Brain microvascular endothelial cell (primary cell): ENCODE results near the gene MED31.
"Not testable (repeated sequence)": the region's sequence is repeated elsewhere in the genome, so short reads cannot be mapped to it uniquely, and the experiment has no call there.

ENCODE experiments used
- DNase-seq: peaks from one replicate; pipeline ENCODE4 v3.0.0-alpha.2; 2020
- H3K27ac ChIP-seq: fragments of 250-450 bp; sonication (Bioruptor Pico); 2 replicates; pipeline ENCODE4 v1.5.1; 2020; ENCODE audit warnings: mild to moderate bottlenecking, moderate library complexity
- H3K27me3 ChIP-seq: fragments of 250-450 bp; sonication (Bioruptor Pico); replicated peaks from 2 replicates; pipeline ENCODE4 v1.5.1; 2020; ENCODE audit warnings: mild to moderate bottlenecking
- H3K36me3 ChIP-seq: fragments of 250-450 bp; sonication (Bioruptor Pico); replicated peaks from 2 replicates; pipeline ENCODE4 v1.5.1; 2020; ENCODE audit warnings: mild to moderate bottlenecking
- H3K4me3 ChIP-seq: 2 replicates; pipeline ENCODE4 v1.5.1; 2011; ENCODE audit warnings: low read depth, mild to moderate bottlenecking, control low read depth, low read length, moderate library complexity
- in situ Hi-C: cut with HindIII; loops from 2 replicates; pipeline ENCODE4 v1.10.0; 2017; ENCODE audit warnings: low sequenced_read_pairs, low pct_ligation_motif_present
- TF ChIP-seq, protein P1 (sequence below): IDR thresholded peaks from 2 replicates; pipeline ENCODE4 v1.5.1; 2011; ENCODE audit warnings: low read depth, mild to moderate bottlenecking, moderate library complexity, low read length, control low read depth, inconsistent platforms; ENCODE audit errors: missing control alignments

MED31 gene

DNA sequence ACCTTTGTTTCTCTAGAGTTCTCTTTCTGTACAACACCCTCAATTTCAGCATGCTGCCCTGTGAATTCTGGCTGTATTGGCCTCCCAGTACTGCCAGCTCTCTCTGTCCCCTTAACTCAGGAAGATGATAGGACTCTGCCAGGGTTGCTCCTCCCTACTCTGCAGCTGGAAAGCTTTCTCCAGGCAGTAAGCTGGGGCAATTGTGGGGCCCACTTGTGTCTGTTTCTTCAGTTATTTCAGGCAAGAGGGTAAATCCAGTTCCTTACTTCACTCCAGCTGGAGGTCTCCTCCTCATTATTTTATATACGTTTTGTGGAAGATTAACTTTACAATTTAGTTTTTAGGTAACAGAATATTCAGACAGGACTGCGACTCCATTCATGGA is 10.1 kb upstream of the MED31 start:
- H3K4me3 ChIP-seq: no peak overlapping the region
- H3K36me3 ChIP-seq: no peaks in the 10 kb centered on the region
- no peak overlapping the region for H3K27ac ChIP-seq
- no peak for DNase-seq
- TF ChIP-seq, protein P1, sequence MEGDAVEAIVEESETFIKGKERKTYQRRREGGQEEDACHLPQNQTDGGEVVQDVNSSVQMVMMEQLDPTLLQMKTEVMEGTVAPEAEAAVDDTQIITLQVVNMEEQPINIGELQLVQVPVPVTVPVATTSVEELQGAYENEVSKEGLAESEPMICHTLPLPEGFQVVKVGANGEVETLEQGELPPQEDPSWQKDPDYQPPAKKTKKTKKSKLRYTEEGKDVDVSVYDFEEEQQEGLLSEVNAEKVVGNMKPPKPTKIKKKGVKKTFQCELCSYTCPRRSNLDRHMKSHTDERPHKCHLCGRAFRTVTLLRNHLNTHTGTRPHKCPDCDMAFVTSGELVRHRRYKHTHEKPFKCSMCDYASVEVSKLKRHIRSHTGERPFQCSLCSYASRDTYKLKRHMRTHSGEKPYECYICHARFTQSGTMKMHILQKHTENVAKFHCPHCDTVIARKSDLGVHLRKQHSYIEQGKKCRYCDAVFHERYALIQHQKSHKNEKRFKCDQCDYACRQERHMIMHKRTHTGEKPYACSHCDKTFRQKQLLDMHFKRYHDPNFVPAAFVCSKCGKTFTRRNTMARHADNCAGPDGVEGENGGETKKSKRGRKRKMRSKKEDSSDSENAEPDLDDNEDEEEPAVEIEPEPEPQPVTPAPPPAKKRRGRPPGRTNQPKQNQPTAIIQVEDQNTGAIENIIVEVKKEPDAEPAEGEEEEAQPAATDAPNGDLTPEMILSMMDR: no peak
- peaks cover 10% of the 10 kb centered on the region for H3K27me3 ChIP-seq
- in situ Hi-C loops: no loop called here

DNA sequence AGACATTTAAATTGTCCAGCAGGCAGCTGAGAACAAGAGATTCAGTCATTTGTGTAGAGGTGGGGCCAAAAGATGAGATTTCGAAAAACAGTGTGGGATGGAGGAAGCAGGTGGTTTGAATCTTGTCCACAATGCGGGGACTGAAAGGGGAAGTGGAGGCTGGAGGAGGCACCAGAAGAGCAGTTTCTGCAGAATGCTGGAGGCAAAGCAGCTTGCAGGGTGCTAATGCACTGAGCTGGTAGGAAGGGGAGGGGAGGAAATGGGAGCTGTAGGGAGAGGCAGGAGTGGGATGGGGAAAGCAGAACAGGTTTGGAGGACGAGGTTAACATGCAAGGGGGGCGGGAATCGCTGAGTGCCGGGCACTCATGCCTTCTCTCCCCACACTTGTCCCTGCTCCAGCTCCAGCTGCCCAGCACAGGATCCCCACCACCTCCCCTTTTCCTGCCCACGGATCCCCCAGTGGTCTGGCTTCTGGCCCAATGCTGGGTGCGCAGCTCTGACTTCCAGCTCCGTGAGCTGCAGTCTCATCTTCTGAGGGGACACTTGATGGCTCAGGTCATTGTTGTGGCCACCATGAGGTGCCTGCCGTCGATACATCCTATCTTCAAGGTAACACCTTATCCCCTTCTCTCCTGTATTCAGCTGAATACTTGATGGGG is 9.5 kb upstream of the MED31 start:
- no peak overlapping the region for H3K27ac ChIP-seq
- TF ChIP-seq, protein P1: no peak

DNA sequence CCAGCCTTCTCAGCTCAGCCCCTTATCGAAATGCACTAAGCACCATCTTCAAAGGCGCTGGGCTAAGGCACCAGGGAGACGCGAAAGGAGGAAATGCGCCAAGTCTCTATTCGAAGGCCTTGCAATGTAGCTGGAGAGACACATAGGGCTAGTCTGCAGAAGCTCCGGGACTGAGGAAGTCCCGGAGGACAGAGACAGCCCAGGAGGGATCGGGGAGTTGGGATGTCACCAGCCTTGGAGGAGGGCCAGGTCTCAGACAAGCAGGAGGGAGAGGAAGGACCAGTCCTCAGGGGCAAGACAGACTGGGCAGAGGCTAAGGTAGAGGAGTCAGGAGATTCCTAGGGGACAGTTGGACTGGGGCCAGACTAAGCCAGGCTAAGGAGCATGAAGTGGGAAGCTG is 8.7 kb upstream of the MED31 start:
- DNase-seq: no peak
- H3K4me3 ChIP-seq: no peak overlapping the region
- H3K36me3 ChIP-seq: no peaks in the 10 kb centered on the region
- TF ChIP-seq, protein P1: no peak
- H3K27ac ChIP-seq: no peak overlapping the region
- H3K27me3 ChIP-seq: peaks cover 13% of the 10 kb centered on the region
- in situ Hi-C loops: no loop called here

More for the DNA sequence above, 9.5 kb upstream of the MED31 start:
- peaks cover 10% of the 10 kb centered on the region for H3K27me3 ChIP-seq
- no peak for DNase-seq
- no peaks in the 10 kb centered on the region for H3K36me3 ChIP-seq
- in situ Hi-C loops: no loop called here
- H3K4me3 ChIP-seq: no peak overlapping the region

DNA sequence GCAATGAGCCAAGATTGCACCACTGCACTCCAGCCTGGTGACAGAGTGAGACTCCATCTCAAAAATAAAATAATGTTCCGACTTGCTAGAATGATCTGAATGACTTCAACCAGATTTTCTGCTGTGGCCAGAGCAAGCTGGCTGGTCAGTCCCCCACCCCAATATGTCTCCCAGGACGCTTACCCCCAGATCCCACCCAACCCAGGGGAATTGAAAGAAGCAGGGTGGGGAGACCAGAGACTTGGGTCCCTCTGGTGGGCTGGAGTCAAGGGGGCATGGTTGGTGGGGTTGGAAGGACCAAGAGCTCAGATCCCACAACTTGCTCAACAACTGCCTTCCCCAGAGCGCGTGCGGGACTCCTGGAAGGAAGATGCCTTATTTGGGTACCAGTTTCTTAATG is 7.0 kb upstream of the MED31 start:
- H3K4me3 ChIP-seq, H3K36me3 ChIP-seq, H3K27ac ChIP-seq, in situ Hi-C loops, DNase-seq: not testable (repeated sequence)
- H3K27me3 ChIP-seq: peaks cover 21% of the 10 kb centered on the region

DNA sequence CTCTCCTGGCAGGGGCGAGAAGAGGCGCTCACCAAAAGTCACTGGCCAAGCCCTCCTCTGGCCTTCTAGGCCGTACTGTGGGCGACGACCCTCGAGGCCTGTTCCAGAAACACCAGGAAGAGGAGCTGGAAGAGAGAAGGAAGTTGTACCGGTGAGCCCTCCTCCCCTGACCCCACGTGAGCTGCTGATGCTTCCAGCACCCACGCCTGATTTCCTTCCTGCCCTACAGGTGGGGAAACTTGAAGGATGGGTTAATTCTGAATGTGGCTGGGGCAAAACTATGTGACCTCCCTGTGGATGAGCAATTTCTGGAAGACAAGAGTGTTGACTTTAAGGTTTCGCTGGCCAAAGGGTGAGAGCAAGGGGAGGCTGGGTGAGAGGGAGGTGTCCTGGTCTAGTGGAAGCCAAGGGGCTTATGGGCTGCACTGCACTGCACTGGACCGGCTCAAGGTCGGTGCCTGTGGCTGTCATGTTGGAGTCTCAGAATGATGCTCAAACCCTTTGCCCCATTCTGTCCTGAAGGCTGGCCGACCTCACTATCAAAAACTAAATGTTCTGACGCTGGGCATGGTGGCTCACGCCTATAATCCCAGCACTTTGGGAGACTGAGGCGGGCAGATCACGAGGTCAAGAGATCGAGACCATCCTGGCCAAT is 6.4 kb upstream of the MED31 start:
- in situ Hi-C loops: no loop called here
- Histone ChIP-seq H3K27me3 (peaks cover 21% of the 10 kb centered on the region), H3K36me3 (no peaks in the 10 kb centered on the region), H3K27ac (no peak overlapping the region), H3K4me3 (no peak overlapping the region)
- DNase-seq: no peak
- TF ChIP-seq, protein P1: no peak

DNA sequence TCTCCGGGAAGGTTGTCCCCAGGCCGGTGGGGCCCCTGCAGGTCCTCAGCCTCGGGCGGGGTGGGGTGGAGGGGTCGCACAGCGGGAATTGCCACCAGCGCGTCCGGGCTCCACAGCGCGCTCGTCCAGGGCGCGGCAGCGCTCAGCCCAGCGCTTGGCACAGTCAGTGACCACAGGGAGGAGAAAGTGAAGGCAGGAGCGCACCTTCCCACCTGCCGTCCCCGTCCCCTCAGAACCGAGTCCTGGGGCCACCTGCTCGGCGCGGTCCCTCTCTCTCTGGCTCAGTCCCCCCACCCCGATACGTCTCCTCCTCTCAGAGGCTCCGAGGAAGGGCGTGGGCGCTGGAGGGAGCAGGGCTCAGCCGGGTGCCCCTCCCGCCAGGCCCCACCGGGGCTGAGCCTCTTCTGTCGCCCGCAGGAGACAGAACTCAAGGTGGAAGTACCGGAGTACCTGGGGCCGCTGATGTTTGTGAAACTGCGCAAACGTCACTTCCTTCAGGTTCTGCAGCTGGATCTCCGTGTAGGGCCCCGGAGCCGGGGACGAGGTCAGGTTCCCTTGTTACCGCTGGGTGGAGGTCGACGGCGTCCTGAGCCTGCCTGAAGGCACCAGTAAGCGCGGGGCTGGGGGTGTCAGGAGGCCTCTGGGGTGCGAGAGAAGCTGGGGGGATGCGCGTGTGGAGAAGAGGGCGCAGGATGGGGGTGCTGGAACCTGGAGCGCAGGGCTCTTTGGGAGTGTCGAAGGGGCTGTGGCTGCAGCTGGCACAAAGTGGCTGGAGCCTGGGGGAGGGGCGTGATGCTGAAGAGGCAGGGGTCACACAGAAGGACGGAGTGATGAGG is 5.6 kb upstream of the MED31 start:
- H3K36me3 ChIP-seq, DNase-seq, H3K4me3 ChIP-seq, H3K27ac ChIP-seq, in situ Hi-C loops: not testable (repeated sequence)
- H3K27me3 ChIP-seq: peaks cover 16% of the 10 kb centered on the region

DNA sequence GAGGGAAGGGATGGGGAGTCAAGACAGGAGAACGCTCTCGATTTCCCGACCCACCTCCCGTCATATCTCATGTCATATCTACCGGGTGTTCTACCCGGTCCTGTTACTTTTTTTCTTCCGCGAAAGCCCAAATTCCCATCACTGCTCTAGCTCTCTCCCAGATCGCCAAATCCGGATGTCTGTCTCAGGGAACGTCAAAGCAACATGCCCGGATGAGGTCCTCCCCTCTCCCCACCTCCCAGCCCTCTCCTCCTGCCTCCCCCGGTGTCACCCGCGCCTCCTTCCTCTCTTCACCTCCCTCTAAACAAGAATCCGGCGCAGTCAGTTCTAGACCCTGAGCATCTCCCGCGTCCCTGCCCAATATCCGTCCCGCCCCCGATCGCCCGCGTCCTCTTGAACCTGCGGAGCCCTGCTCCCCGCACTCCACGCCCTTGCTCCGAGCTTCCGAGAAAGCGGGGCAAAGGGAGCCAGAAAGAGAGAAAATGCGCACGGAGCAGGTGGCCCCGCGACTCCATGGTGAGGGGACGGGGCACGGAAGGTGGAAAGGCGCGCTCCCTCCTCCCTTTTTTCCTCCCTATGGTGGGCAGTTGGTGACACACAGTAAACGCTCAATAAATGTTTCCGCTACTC is 4.4 kb upstream of the MED31 start:
- in situ Hi-C loops, DNase-seq, H3K36me3 ChIP-seq, H3K27ac ChIP-seq, H3K4me3 ChIP-seq: not testable (repeated sequence)
- peaks cover 16% of the 10 kb centered on the region for H3K27me3 ChIP-seq
